Hepatocyte (in vitro differentiated cells): ENCODE data around the gene CUX1.

ENCODE experiments used
- CTCF ChIP-seq: fragments of 200-600 bp; sonication (generic); IDR thresholded peaks from 2 replicates; pipeline ENCODE4 v1.5.1; 2016; ENCODE audit warnings: antibody characterized with exemption, mild to moderate bottlenecking; ENCODE audit not compliant: poor library complexity
- EZH2 ChIP-seq: fragments of 200-600 bp; sonication (generic); IDR thresholded peaks from 2 replicates; pipeline ENCODE4 v1.6.1; 2016; ENCODE audit warnings: antibody characterized with exemption, mild to moderate bottlenecking, borderline replicate concordance
- EZH2phosphoT487 ChIP-seq: fragments of 200-600 bp; sonication (generic); IDR thresholded peaks from one replicate; pipeline ENCODE4 v1.6.1; 2018; ENCODE audit warnings: antibody characterized with exemption, mild to moderate bottlenecking, low read depth, moderate library complexity; ENCODE audit not compliant: unreplicated experiment, severe bottlenecking

- TF ChIP-seq CTCF = no peak
- TF ChIP-seq EZH2phosphoT487 = no peak
- TF ChIP-seq EZH2 = no peak
These were observed 46.6 kb downstream of the CUX1 start for GRCh38 chr7:101864039-101864438.
